NT2/D1 (cell line): ENCODE measurements around the gene CAMK1D.

Experiments used
- DNase-seq: peaks from one replicate; pipeline ENCODE4 v3.0.0-alpha.2; 2011; ENCODE audit warnings: low read depth, low spot score
- H3K27me3 ChIP-seq: 2 replicates; pipeline ENCODE4 v1.6.0; 2011; ENCODE audit warnings: mild to moderate bottlenecking; ENCODE audit not compliant: insufficient read length, insufficient read depth
- H3K36me3 ChIP-seq: 2 replicates; pipeline ENCODE4 v1.6.1; 2011; ENCODE audit warnings: mild to moderate bottlenecking, low read length, mixed read lengths; ENCODE audit not compliant: insufficient read depth, insufficient read length
- H3K4me1 ChIP-seq: 2 replicates; pipeline ENCODE4 v1.5.1; 2011; ENCODE audit not compliant: insufficient read depth, insufficient read length
- H3K4me3 ChIP-seq: 2 replicates; pipeline ENCODE4 v1.5.1; 2011; ENCODE audit warnings: low read depth; ENCODE audit not compliant: insufficient read length
- H3K9ac ChIP-seq: 2 replicates; pipeline ENCODE4 v1.6.0; 2011; ENCODE audit warnings: low read depth; ENCODE audit not compliant: insufficient read length
- H3K9me3 ChIP-seq: 2 replicates; pipeline ENCODE4 v1.5.1; 2011; ENCODE audit warnings: mild to moderate bottlenecking, low read length; ENCODE audit not compliant: insufficient read depth
- SUZ12 ChIP-seq: IDR thresholded peaks from 2 replicates; pipeline ENCODE4 v1.6.1; 2011; ENCODE audit not compliant: insufficient read length, insufficient read depth; ENCODE audit errors: extremely low read depth
- YY1 ChIP-seq: IDR thresholded peaks from 2 replicates; pipeline ENCODE4 v1.6.1; 2011; ENCODE audit not compliant: insufficient read length, insufficient read depth
- ZNF274 ChIP-seq: IDR thresholded peaks from 2 replicates; pipeline ENCODE4 v1.6.1; 2011; ENCODE audit warnings: mild to moderate bottlenecking, low read depth, low read length

CAMK1D gene

DNA sequence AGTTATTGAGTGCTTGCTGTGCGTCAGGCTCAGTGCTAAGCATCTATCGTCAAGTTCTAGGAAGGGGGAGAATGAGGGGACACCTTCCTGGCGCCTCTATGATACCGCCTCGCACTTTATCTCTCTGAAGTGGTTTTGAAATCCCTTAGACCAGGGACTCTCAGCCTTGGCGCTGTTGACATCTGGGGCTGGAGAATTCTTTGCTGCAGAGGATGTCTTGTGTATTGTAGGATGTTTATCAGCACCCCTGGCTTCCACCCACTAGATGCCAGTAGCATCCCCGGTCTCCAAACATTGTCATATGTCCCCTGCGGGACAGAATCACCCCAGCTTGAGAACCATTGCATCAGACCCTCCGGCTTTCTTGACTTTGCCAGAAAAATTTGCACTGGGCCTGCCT, 366.7 kb downstream of the CAMK1D start:
- Histone ChIP-seq H3K9ac (no peak overlapping the region), H3K36me3 (no peaks in the 10 kb centered on the region), H3K4me1 (no peaks in the 10 kb centered on the region), H3K4me3 (no peak overlapping the region), H3K9me3 (no peaks in the 10 kb centered on the region), H3K27me3 (no peaks in the 10 kb centered on the region)
- no peak for TF ChIP-seq ZNF274
- TF ChIP-seq SUZ12, result no peak
- no peak for TF ChIP-seq YY1
- DNase-seq, result no peak

DNA sequence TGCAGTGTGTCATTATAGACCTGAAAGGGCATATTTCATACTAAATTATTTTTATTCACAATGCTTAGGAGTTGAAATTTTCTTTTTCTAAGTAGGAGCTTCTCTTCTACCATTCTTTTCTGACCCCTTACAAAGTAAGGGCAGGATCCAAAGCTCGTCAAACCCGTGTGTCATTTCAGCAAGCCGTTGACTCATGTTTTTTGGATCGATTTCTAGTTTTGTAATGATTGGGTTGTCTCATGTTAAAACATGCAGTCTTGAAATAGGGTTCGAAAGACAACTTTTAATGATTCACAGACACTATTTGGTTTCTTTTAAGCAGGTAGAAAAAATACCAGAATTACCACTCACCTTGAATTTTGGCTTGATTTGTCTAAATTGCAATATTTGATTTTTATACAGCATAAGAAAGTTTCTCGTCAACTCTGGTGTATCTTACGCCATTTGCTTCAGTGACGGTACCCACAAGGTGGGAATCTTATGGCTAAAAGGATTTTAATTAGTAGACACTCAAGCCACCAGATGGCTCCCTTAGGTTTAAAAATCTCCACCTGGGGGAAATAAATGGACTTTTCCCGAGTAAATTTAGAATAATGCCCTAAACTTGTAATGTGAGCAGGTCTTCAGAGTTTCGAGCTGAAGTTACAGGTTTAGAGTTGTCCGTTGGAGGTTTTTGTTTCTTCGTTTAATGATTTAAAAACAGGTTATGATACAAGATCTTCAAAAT, 368.8 kb downstream of the CAMK1D start:
- DNase-seq, result no peak

DNA sequence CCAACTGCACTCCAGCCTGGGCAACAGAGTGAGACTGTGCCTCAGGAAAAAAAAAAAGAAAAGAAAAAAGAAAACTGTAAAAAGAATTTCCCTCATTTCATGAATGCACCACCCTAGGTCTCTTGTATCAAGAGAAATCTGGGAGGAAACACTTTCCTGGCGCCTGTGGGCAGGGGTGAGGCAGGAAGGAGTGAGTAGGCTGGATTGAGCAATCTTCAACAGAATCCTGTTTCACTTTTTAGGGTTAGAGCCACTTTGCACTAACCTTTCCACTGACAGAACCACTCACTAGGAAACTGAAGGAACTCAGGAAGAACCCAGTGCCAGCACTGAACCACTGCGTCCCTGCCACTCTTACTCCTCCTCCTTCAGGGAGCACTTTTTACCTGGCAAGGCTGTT, 370.0 kb downstream of the CAMK1D start:
- Histone ChIP-seq H3K4me1 (no peaks in the 10 kb centered on the region), H3K9ac (no peak overlapping the region), H3K36me3 (no peaks in the 10 kb centered on the region), H3K27me3 (no peaks in the 10 kb centered on the region), H3K9me3 (no peaks in the 10 kb centered on the region), H3K4me3 (no peak overlapping the region)
- DNase-seq, result no peak
- TF ChIP-seq ZNF274, result no peak
- no peak for TF ChIP-seq SUZ12
- no peak for TF ChIP-seq YY1

More for the DNA sequence above, 368.8 kb downstream of the CAMK1D start:
- Histone ChIP-seq H3K27me3 (no peaks in the 10 kb centered on the region), H3K9ac (no peak overlapping the region), H3K9me3 (no peaks in the 10 kb centered on the region), H3K4me3 (no peak overlapping the region), H3K4me1 (no peaks in the 10 kb centered on the region), H3K36me3 (no peaks in the 10 kb centered on the region)
- TF ChIP-seq YY1, result no peak
- TF ChIP-seq ZNF274, result no peak
- TF ChIP-seq SUZ12, result no peak

DNA sequence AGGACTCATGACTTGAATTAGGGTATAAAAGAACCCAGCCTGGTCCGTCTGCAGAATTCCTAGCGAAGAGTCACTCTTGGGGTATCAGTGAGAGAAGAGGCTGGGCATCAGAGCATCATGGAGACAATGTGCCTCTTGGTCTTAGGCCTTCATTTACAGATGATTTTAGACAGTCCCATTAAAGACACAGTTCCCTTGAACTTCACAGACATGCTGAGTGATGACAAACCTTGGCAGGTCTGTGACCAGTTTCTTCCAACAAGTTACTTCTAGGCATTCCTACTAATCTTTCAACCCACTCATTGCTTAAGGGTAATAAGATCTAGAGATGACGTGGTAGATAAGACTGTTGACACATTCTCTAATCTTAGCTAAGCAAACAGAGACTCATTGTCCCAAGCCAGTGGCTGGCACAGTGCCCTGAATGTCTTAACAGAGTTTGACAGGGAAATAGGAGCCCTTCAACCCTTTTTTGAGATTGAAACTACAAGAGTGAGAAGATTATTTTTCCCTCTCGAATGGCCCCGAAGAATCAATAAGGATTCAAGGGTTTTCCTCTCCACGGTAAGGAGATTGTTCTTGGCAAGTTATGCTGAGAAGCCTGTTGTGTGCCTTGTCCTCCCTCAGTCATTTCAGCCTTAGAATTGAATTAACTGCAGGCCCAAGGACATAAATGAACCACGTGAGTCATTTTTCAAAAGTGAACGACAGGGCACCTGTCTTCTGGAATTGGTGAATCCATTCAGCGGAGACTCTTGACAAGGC, 371.1 kb downstream of the CAMK1D start:
- no peaks in the 10 kb centered on the region for H3K36me3 ChIP-seq
- TF ChIP-seq YY1 (no peak), SUZ12 (no peak), ZNF274 (no peak)
- DNase-seq, result no peak
- H3K27me3 ChIP-seq, result no peaks in the 10 kb centered on the region
- H3K4me3 ChIP-seq, result no peak overlapping the region
- H3K4me1 ChIP-seq, result no peaks in the 10 kb centered on the region
- no peak overlapping the region for H3K9ac ChIP-seq
- no peaks in the 10 kb centered on the region for H3K9me3 ChIP-seq

- TF ChIP-seq SUZ12 (no peak), ZNF274 (no peak), YY1 (no peak)
- Histone ChIP-seq H3K27me3 (no peaks in the 10 kb centered on the region), H3K9ac (no peak overlapping the region), H3K4me3 (no peak overlapping the region), H3K9me3 (no peaks in the 10 kb centered on the region), H3K36me3 (no peaks in the 10 kb centered on the region), H3K4me1 (no peaks in the 10 kb centered on the region)
- no peak for DNase-seq
These were observed 372.0 kb downstream of the CAMK1D start for GRCh38 chr10:12721334-12721733.

DNA sequence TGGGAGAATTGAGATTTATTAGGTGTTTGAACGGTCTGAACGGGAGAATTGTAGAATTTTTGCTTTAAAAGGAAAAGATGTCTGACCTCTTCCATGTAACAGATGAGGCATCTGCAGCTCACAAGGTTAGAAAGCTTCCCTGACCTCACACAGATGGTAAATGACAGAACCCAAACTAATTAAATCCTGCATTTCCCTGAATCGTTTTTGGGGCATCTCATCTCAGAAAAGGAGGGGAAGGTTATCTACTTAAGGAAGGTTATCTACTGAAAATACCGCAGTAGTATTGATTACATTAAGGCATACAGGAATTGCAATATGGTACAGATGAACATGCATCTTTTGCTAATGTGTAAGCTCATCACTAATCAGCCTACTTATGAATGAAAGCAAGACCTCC, 373.9 kb downstream of the CAMK1D start:
- TF ChIP-seq ZNF274 (no peak), SUZ12 (no peak), YY1 (no peak)
- Histone ChIP-seq H3K4me1 (no peaks in the 10 kb centered on the region), H3K9ac (no peak overlapping the region), H3K36me3 (no peaks in the 10 kb centered on the region), H3K27me3 (no peaks in the 10 kb centered on the region), H3K9me3 (no peaks in the 10 kb centered on the region), H3K4me3 (no peak overlapping the region)
- no peak for DNase-seq
